Hepatocyte (in vitro differentiated cells): Measurements from ENCODE around the gene IKBKG.

ENCODE experiments used
- CTCF ChIP-seq: fragments of 200-600 bp; sonication (generic); IDR thresholded peaks from 2 replicates; pipeline ENCODE4 v1.5.1; 2016; ENCODE audit warnings: antibody characterized with exemption, mild to moderate bottlenecking; ENCODE audit not compliant: poor library complexity
- EZH2 ChIP-seq: fragments of 200-600 bp; sonication (generic); IDR thresholded peaks from 2 replicates; pipeline ENCODE4 v1.6.1; 2016; ENCODE audit warnings: antibody characterized with exemption, mild to moderate bottlenecking, borderline replicate concordance

- TF ChIP-seq CTCF (no peak), EZH2 (no peak)
Observed at GRCh38 chrX:154594491-154594890, 47.1 kb downstream of the IKBKG start.
